Motor neuron (in vitro differentiated cells): ENCODE results near the gene BMPR2. TPM values are rescaled to one million over a fixed set of nuclear protein-coding genes. Genes with fewer than 3 reads are reported as not detected.
"Not testable (repeated sequence)": the region's sequence is repeated elsewhere in the genome, so short reads cannot be mapped to it uniquely, and the experiment has no call there.

ENCODE experiments used
- ATAC-seq, 8 experiments: fragments of 200-7000 bp; cut with Tn5 transposase; replicated peaks in 6 of 8; 2 replicates each; pipeline ENCODE4 v1.8.0; 2021; ENCODE audit warnings: mild to moderate bottlenecking in 8 of 8, moderate library complexity in 8 of 8
- H3K27ac ChIP-seq, 2 donors: fragments of 250-450 bp; sonication (Bioruptor Pico); 2 replicates each; pipeline ENCODE4 v1.9.0; 2021; ENCODE audit warnings: antibody characterized with exemption in 2 of 2, mild to moderate bottlenecking in 2 of 2, moderate library complexity in 1 of 2
- H3K4me1 ChIP-seq, 2 donors: fragments of 250-450 bp; sonication (Bioruptor Pico); replicated peaks in 1 of 2; 2 replicates each; pipeline ENCODE4 v1.6.1; 2021; ENCODE audit warnings: antibody characterized with exemption in 2 of 2, mild to moderate bottlenecking in 2 of 2, moderate library complexity in 1 of 2
- H3K4me3 ChIP-seq, 5 donors: fragments of 250-450 bp; sonication (Bioruptor Pico); 2 replicates each; pipeline ENCODE4 v1.9.0; 2021; ENCODE audit warnings: antibody characterized with exemption in 5 of 5, mild to moderate bottlenecking in 5 of 5, moderate library complexity in 4 of 5
- WGBS, 10 experiments: fragments of 450-650 bp; shearing (Covaris generic); methylation state at CpG; one replicate each; pipeline ENCODE4 v1.0.0; 2022; 5-methylcytosine and 5-hydroxymethylcytosine counted together
- in situ Hi-C, 9 experiments: fragments of 400-800 bp; cut with MboI; loops; one replicate each; pipeline ENCODE4 v1.15.0; 2021; ENCODE audit warnings: low sequenced_read_pairs in 9 of 9, low pct_unique_long_range_greater_than_20kb in 2 of 9; ENCODE audit not compliant: unreplicated experiment in 9 of 9
- total RNA-seq, 8 experiments: library from RNA; unstranded; fragments of 300-600 nt; gene quantifications; 2 replicates each; pipeline versions ENCODE4 v1.2.3 to v1.2.4, GENCODE V29; 2022

Gene BMPR2
- total RNA-seq, 8 experiments from 2014 or later: 15.7 to 44.1 (median 20.3) TPM

GRCh38 chr2:202436626-202437025 lies 60.5 kb downstream of the BMPR2 start:
- no peak for ATAC-seq
- WGBS, 10 experiments: 59 to 100% (median 92%) methylated on average over 1 to 3 of the region's 3 CpGs
- Histone ChIP-seq H3K4me3 (no peak overlapping the region), H3K27ac (no peak overlapping the region), H3K4me1 (no peaks in the 10 kb centered on the region)
- in situ Hi-C loops: no loop called here

DNA sequence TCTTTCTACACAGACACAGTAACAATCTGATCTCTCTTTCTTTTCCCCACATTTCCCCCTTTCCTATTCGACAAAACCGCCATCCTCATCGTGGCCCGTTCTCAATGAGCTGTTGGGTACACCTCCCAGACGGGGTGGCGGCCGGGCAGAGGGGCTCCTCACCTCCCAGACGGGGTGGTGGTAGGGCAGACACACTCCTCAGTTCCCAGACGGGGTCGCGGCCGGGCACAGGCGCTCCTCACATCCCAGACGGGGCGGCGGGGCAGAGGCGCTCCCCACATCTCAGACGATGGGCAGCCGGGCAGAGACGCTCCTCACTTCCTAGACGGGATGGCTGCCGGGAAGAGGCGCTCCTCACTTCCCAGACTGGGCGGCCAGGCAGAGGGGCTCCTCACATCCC lies 64.0 kb downstream of the BMPR2 start:
- in situ Hi-C loops, ATAC-seq, H3K4me1 ChIP-seq, H3K27ac ChIP-seq, H3K4me3 ChIP-seq: not testable (repeated sequence)
- no CpG with 5 or more reads among the region's 24 CpGs for WGBS, 10 experiments

DNA sequence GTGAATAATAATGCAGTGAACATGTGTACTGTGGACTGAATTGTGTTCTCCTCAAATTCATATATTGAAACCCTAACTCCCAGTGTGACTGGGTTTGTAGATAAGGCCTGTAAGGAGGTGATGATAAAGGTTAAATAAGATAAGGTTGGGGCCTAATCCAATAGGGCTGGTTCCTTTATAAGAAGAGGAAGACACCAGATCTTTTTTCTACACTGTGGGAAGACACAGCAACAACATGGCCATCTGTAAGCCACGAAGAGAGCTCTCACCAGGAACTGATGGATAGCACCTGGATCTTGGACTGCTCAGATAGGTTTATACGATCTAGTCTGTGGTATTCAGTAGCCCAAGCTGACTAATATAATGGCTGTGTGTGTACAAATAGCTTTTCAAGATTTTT lies 66.8 kb downstream of the BMPR2 start:
- WGBS, 10 experiments: 67 to 100% (median 100%) methylated on average over 1 to 2 of the region's 2 CpGs; no CpG with 5 or more reads in 3 of the 10 experiments
- Histone ChIP-seq H3K27ac (no peak overlapping the region), H3K4me1 (no peaks in the 10 kb centered on the region), H3K4me3 (no peak overlapping the region)
- no peak for ATAC-seq
- in situ Hi-C loops: no loop called here

- in situ Hi-C loops: no loop called here
- no peak overlapping the region for H3K4me3 ChIP-seq
- H3K27ac ChIP-seq: no peak overlapping the region
- H3K4me1 ChIP-seq: no peaks in the 10 kb centered on the region
- WGBS, 10 experiments: 80 to 100% (median 98%) methylated on average over 1 to 4 of the region's 4 CpGs
- ATAC-seq: no peak
Measured at GRCh38 chr2:202444000-202444399, 67.9 kb downstream of the BMPR2 start.

DNA sequence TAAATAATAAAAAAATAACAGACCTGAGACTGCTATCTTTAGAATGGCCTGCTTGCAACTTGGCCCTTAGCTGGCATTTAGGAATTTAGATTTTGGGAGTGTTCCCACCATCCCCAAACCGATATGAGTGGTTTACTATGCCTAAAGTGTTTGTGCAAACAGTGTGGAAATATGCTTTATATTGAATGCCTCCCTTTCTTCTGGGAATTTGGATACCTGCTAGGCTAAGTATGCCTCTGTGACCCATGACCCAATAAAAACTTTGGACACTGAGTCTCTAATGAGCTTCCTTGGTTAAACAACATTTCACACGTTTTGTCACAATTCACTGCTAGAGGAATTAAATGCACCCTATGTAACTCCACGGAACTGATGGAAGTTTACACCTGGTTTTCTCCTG lies 73.2 kb downstream of the BMPR2 start:
- H3K27ac ChIP-seq: no peak overlapping the region
- 67 to 100% (median 90%) methylated on average over 1 to 3 of the region's 3 CpGs; no CpG with 5 or more reads in 2 of the 10 experiments for WGBS, 10 experiments
- H3K4me1 ChIP-seq: no peaks in the 10 kb centered on the region
- in situ Hi-C loops: no loop called here
- no peak overlapping the region for H3K4me3 ChIP-seq
- no peak for ATAC-seq

GRCh38 chr2:202450785-202451184 lies 74.7 kb downstream of the BMPR2 start:
- ATAC-seq: no peak
- Histone ChIP-seq H3K4me3 (no peak overlapping the region), H3K27ac (no peak overlapping the region), H3K4me1 (no peaks in the 10 kb centered on the region)
- in situ Hi-C loops: loop anchor here in 1 of 9 experiments (25.0 kb wide), 1 partner anchor 138 kb away; no protein-coding TSS in a partner anchor

GRCh38 chr2:202452744-202453143 lies 76.6 kb downstream of the BMPR2 start:
- in situ Hi-C loops: loop anchor here in 1 of 9 experiments (25.0 kb wide), 1 partner anchor 140 kb away; no protein-coding TSS in a partner anchor
- no peak for ATAC-seq
- no peaks in the 10 kb centered on the region for H3K4me1 ChIP-seq
- WGBS, 10 experiments: 100% methylated on average over 1 of the region's 1 CpG; no CpG with 5 or more reads in 1 of the 10 experiments
- no peak overlapping the region for H3K27ac ChIP-seq
- no peak overlapping the region for H3K4me3 ChIP-seq

DNA sequence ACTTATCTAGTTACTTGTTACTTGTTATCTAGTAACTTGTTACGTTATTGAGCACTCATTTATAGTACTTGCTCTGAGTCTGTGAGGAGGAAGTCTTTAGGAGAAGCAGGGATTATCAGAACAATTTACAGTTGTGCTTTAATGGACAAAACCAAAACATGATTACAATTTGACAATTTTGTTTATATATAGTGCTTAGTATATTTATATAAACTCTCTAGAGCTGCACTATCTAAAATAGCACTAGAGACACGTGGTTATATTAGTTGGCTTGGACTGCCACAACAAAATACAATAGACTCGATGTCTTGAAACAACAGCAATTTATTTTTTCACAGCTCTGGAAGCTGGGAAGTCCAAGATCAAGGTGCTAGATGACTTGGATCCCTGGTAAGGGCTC lies 78.4 kb downstream of the BMPR2 start:
- H3K27ac ChIP-seq: no peak overlapping the region
- no peak overlapping the region for H3K4me3 ChIP-seq
- 77 to 100% (median 94%) methylated on average over 1 to 3 of the region's 3 CpGs; no CpG with 5 or more reads in 1 of the 10 experiments for WGBS, 10 experiments
- in situ Hi-C loops: loop anchor here in 1 of 9 experiments (25.0 kb wide), 1 partner anchor 142 kb away; no protein-coding TSS in a partner anchor
- H3K4me1 ChIP-seq: no peaks in the 10 kb centered on the region
- no peak for ATAC-seq

- in situ Hi-C loops: loop anchor here in 1 of 9 experiments (25.0 kb wide), 1 partner anchor 143 kb away; no protein-coding TSS in a partner anchor
- WGBS, 10 experiments: 83 to 100% (median 92%) methylated on average over 1 of the region's 1 CpG; no CpG with 5 or more reads in 4 of the 10 experiments
- no peak for ATAC-seq
Measured at GRCh38 chr2:202455114-202455513, 79.0 kb downstream of the BMPR2 start.

GRCh38 chr2:202460119-202460518 lies 84.0 kb downstream of the BMPR2 start:
- ATAC-seq: no peak
- in situ Hi-C loops: loop anchor here in 1 of 9 experiments (25.0 kb wide), 1 partner anchor 148 kb away; no protein-coding TSS in a partner anchor
- Histone ChIP-seq H3K4me1 (no peaks in the 10 kb centered on the region), H3K27ac (no peak overlapping the region), H3K4me3 (no peak overlapping the region)
- 79 to 100% (median 95%) methylated on average over 2 of the region's 2 CpGs for WGBS, 10 experiments

More at GRCh38 chr2:202455114-202455513, 79.0 kb downstream of the BMPR2 start:
- H3K27ac ChIP-seq: no peak overlapping the region
- H3K4me3 ChIP-seq: no peak overlapping the region
- H3K4me1 ChIP-seq: no peaks in the 10 kb centered on the region

- no peak overlapping the region for H3K27ac ChIP-seq
- WGBS, 10 experiments: 67 to 100% (median 87%) methylated on average over 1 of the region's 1 CpG; no CpG with 5 or more reads in 6 of the 10 experiments
Measured at GRCh38 chr2:202479090-202479489, 103.0 kb downstream of the BMPR2 start.

DNA sequence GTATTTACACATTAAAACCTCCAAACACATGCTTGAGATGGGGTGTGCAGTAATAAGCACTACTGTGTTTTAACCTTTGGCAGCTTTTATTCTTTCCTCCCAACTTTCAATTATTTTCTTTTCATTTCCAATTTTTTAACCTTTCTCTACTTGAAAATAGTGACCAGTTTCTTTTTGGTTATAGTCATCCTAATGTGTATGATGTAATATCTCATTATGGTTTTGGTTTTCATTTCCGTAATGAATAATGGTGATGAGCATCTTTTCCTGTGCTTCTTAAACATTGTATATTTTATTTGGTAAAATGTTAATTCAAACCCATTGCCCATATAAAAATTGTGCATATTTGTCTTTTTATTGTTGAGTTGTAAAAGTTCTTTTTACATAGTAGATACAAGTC lies 103.5 kb downstream of the BMPR2 start:
- no peak for ATAC-seq
- Histone ChIP-seq H3K4me3 (no peak overlapping the region), H3K27ac (no peak overlapping the region), H3K4me1 (no peaks in the 10 kb centered on the region)
- WGBS, 10 experiments: 74 to 100% (median 100%) methylated on average over 1 of the region's 1 CpG
- in situ Hi-C loops: no loop called here

More at GRCh38 chr2:202479090-202479489, 103.0 kb downstream of the BMPR2 start:
- in situ Hi-C loops: no loop called here
- Histone ChIP-seq H3K4me3 (no peak overlapping the region), H3K4me1 (no peaks in the 10 kb centered on the region)
- ATAC-seq: peak in 2 of 8 experiments; percentile 14 to 49

DNA sequence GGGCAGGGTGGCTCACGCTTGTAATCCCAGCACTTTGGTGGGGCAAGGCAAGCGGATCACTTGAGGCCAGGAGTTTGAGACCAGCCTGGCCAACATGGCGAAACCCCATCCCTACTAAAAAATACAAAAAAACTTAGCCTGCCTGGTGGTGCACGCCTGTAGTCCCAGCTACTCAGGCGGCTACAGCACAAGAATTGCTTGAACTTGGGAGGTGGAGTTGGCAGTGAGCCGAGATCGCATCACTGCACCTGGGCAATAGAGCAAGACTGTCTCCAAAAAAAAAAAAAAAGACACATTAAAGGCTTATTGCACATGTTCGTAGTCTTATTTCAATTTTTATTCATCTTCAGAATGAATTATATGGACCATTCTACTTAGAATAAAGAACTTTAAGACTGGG lies 110.2 kb downstream of the BMPR2 start:
- no peak for ATAC-seq
- Histone ChIP-seq H3K4me1 (no peaks in the 10 kb centered on the region), H3K4me3 (no peak overlapping the region), H3K27ac (no peak overlapping the region)
- in situ Hi-C loops: no loop called here
- WGBS, 10 experiments: 83 to 100% (median 97%) methylated on average over 1 to 7 of the region's 8 CpGs; no CpG with 5 or more reads in 1 of the 10 experiments

DNA sequence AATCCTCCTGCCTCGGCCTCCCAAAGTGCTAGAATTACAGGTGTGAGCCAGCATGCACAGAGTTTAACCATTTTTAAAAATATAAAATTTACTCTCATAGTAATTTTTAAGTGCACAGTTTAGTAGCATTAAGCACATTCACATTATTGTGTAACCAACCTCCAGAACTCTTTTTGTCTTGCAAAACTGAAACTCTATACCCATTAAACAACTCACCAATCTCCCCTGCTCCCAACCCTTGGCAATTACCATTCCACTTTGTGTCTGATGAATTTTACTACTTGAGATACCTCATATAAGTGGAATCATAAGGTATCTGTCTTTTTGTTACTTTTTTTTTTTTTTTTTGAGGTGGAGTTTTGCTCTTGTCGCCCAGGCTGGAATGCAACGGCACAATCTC lies 112.5 kb downstream of the BMPR2 start:
- no peak overlapping the region for H3K27ac ChIP-seq
- in situ Hi-C loops: no loop called here
- 82 to 100% (median 100%) methylated on average over 1 to 3 of the region's 3 CpGs; no CpG with 5 or more reads in 3 of the 10 experiments for WGBS, 10 experiments
- H3K4me3 ChIP-seq: no peak overlapping the region
- ATAC-seq: no peak
- no peaks in the 10 kb centered on the region for H3K4me1 ChIP-seq
